Panc1 (cell line): ENCODE data around the gene KCNT1.

Experiments
- CTCF ChIP-seq: fragments of 450-650 bp; IDR thresholded peaks from 2 replicates; pipeline ENCODE4 v1.5.1; 2017; ENCODE audit warnings: mild to moderate bottlenecking
- POLR2AphosphoS5 ChIP-seq: IDR thresholded peaks from 2 replicates; pipeline ENCODE4 v1.6.1; 2012; ENCODE audit warnings: mild to moderate bottlenecking, low read depth, low read length, moderate library complexity
- TCF7L2 ChIP-seq: IDR thresholded peaks from 2 replicates; pipeline ENCODE4 v1.6.1; 2011; ENCODE audit warnings: mild to moderate bottlenecking, low read depth, low read length, inconsistent platforms

- TF ChIP-seq CTCF, result no peak
- TF ChIP-seq POLR2AphosphoS5, result no peak
- TF ChIP-seq TCF7L2, result no peak
Observed at GRCh38 chr9:135661816-135662560, 40.0 kb upstream of the KCNT1 start.
